SK-N-SH treated with all-trans-retinoic acid at 6 μM for 48 hours (cell line): Measurements from ENCODE around the gene WARS2.

ENCODE experiments used
- ATAC-seq: fragments of 200-7000 bp; cut with Tn5 transposase; 3 replicates; pipeline ENCODE4 v1.9.1; 2020; ENCODE audit warnings: mild to moderate bottlenecking, moderate library complexity
- ARNTL ChIP-seq: fragments of 450-650 bp; formaldehyde crosslinking; IDR thresholded peaks from 2 replicates; pipeline ENCODE4 v1.5.0; 2020; ENCODE audit warnings: low read depth, mild to moderate bottlenecking, moderate library complexity, borderline replicate concordance
- BACH2 ChIP-seq: fragments of 250-450 bp; sonication (Bioruptor Pico); IDR thresholded peaks from 2 replicates; pipeline ENCODE4 v1.9.0; 2021; ENCODE audit warnings: mild to moderate bottlenecking, borderline replicate concordance
- CREB5 ChIP-seq: fragments of 250-450 bp; sonication (Bioruptor Pico); IDR thresholded peaks from 2 replicates; pipeline ENCODE4 v1.5.1; 2020; ENCODE audit warnings: low read depth, mild to moderate bottlenecking, moderate library complexity
- CSDC2 ChIP-seq: fragments of 250-450 bp; sonication (Bioruptor Pico); IDR thresholded peaks from 2 replicates; pipeline ENCODE4 v1.5.0; 2020; ENCODE audit warnings: mild to moderate bottlenecking, moderate library complexity
- ESRRG ChIP-seq: fragments of 250-450 bp; sonication (Bioruptor Pico); IDR thresholded peaks from 2 replicates; pipeline ENCODE4 v1.6.1; 2021; ENCODE audit warnings: mild to moderate bottlenecking
- GLIS3 ChIP-seq: fragments of 250-450 bp; sonication (Bioruptor Pico); IDR thresholded peaks from 2 replicates; pipeline ENCODE4 v1.5.0; 2020; ENCODE audit warnings: mild to moderate bottlenecking, moderate library complexity
- ISL1 ChIP-seq: fragments of 250-450 bp; sonication (Bioruptor Pico); IDR thresholded peaks from 2 replicates; pipeline ENCODE4 v2.1.2; 2022; ENCODE audit warnings: mild to moderate bottlenecking, moderate library complexity
- OSR1 ChIP-seq: fragments of 250-450 bp; sonication (Bioruptor Pico); IDR thresholded peaks from 2 replicates; pipeline ENCODE4 v1.8.0; 2022; ENCODE audit warnings: moderate library complexity, mild to moderate bottlenecking, inconsistent platforms
- PATZ1 ChIP-seq: fragments of 250-450 bp; sonication (Bioruptor Pico); IDR thresholded peaks from 2 replicates; pipeline ENCODE4 v1.8.0; 2020; ENCODE audit warnings: mild to moderate bottlenecking, moderate library complexity, borderline replicate concordance
- POU6F1 ChIP-seq: fragments of 250-450 bp; sonication (Bioruptor Pico); IDR thresholded peaks from 2 replicates; pipeline ENCODE4 v1.8.0; 2021; ENCODE audit warnings: low read depth, mild to moderate bottlenecking, moderate library complexity, borderline replicate concordance
- PPARA ChIP-seq: fragments of 250-450 bp; sonication (Bioruptor Pico); IDR thresholded peaks from 2 replicates; pipeline ENCODE4 v1.5.0; 2020; ENCODE audit warnings: mild to moderate bottlenecking, borderline replicate concordance
- RARB ChIP-seq: fragments of 250-450 bp; sonication (Bioruptor Pico); IDR thresholded peaks from 2 replicates; pipeline ENCODE4 v1.8.0; 2021; ENCODE audit warnings: mild to moderate bottlenecking, moderate library complexity
- ZFP3 ChIP-seq: fragments of 250-450 bp; sonication (Bioruptor Pico); IDR thresholded peaks from 2 replicates; pipeline ENCODE4 v1.5.0; 2020; ENCODE audit warnings: mild to moderate bottlenecking, moderate library complexity
- ZFP30 ChIP-seq: fragments of 450-650 bp; formaldehyde crosslinking; IDR thresholded peaks from 2 replicates; pipeline ENCODE4 v1.5.0; 2022; ENCODE audit warnings: mild to moderate bottlenecking, moderate library complexity
- ZNF565 ChIP-seq: fragments of 450-650 bp; formaldehyde crosslinking; conservative IDR thresholded peaks from 2 replicates; pipeline ENCODE4 v1.5.0; 2020; ENCODE audit warnings: low read depth, mild to moderate bottlenecking, moderate library complexity
- ZNF70 ChIP-seq: fragments of 450-650 bp; formaldehyde crosslinking; IDR thresholded peaks from 2 replicates; pipeline ENCODE4 v1.5.0; 2020; ENCODE audit warnings: mild to moderate bottlenecking, moderate library complexity
- TF ChIP-seq, protein P1 (sequence below): fragments of 250-450 bp; sonication (Bioruptor Pico); IDR thresholded peaks from 2 replicates; pipeline ENCODE4 v1.5.0; 2020; ENCODE audit warnings: mild to moderate bottlenecking, moderate library complexity
- TF ChIP-seq, protein P2 (sequence below): fragments of 250-450 bp; sonication (Bioruptor Pico); IDR thresholded peaks from 2 replicates; pipeline ENCODE4 v1.5.1; 2021; ENCODE audit warnings: mild to moderate bottlenecking, moderate library complexity

Gene WARS2

GRCh38 chr1:119008483-119009311 lies 131.8 kb downstream of the WARS2 start:
- TF ChIP-seq ISL1 (CRISPR knock-in tag) (no peak), ZNF70 (no peak), ZFP3 (CRISPR knock-in tag) (no peak), BACH2 (CRISPR knock-in tag) (no peak), CREB5 (CRISPR knock-in tag) (no peak), PATZ1 (CRISPR knock-in tag) (no peak), ZFP30 (no peak), OSR1 (CRISPR knock-in tag) (no peak)
- TF ChIP-seq, protein P1, sequence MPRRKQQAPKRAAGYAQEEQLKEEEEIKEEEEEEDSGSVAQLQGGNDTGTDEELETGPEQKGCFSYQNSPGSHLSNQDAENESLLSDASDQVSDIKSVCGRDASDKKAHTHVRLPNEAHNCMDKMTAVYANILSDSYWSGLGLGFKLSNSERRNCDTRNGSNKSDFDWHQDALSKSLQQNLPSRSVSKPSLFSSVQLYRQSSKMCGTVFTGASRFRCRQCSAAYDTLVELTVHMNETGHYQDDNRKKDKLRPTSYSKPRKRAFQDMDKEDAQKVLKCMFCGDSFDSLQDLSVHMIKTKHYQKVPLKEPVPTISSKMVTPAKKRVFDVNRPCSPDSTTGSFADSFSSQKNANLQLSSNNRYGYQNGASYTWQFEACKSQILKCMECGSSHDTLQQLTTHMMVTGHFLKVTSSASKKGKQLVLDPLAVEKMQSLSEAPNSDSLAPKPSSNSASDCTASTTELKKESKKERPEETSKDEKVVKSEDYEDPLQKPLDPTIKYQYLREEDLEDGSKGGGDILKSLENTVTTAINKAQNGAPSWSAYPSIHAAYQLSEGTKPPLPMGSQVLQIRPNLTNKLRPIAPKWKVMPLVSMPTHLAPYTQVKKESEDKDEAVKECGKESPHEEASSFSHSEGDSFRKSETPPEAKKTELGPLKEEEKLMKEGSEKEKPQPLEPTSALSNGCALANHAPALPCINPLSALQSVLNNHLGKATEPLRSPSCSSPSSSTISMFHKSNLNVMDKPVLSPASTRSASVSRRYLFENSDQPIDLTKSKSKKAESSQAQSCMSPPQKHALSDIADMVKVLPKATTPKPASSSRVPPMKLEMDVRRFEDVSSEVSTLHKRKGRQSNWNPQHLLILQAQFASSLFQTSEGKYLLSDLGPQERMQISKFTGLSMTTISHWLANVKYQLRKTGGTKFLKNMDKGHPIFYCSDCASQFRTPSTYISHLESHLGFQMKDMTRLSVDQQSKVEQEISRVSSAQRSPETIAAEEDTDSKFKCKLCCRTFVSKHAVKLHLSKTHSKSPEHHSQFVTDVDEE (CRISPR knock-in tag), result no peak
- TF ChIP-seq, protein P2, sequence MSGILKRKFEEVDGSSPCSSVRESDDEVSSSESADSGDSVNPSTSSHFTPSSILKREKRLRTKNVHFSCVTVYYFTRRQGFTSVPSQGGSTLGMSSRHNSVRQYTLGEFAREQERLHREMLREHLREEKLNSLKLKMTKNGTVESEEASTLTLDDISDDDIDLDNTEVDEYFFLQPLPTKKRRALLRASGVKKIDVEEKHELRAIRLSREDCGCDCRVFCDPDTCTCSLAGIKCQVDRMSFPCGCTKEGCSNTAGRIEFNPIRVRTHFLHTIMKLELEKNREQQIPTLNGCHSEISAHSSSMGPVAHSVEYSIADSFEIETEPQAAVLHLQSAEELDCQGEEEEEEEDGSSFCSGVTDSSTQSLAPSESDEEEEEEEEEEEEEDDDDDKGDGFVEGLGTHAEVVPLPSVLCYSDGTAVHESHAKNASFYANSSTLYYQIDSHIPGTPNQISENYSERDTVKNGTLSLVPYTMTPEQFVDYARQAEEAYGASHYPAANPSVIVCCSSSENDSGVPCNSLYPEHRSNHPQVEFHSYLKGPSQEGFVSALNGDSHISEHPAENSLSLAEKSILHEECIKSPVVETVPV (CRISPR knock-in tag), result no peak
- peak; percentile 75 for ATAC-seq

DNA sequence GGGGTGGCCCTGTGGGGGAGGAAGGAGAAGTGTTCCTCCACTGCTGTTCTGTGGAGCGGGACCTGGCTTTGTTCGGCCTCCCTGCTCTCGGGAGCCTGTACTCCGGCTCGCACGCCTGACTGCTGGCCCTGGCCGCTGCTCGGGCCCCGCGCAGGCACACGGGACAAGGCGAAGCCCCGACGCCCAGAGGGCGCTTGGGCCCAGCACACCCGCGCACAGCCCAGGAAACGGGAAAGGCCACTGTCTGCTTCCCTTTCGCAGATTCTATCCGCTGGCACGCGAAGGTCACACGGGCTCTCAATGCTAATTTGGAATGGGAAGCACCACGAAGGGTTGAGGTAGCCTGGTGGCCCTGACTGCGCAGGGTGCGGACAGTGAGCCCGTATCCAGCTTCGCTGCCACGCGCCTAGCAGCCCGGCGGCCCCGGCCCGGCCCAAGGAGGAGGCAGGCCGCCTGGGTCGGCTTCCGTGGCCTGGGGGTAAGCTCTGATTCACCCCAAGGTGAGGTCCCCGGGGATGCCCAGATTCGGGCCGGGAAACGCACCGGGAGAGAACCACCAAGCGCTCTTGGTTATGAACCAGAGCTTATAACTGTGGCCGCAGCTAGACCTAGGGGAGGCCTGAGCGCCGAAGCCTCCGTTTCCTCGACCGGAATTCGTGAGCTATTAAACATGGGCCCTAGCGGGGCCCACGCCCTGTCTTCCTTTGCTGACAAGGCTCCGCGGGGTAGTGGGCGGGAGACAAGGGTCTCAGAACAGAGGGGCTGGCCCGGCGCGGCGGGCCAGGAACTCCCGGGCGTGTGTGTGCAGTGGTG lies 132.6 kb downstream of the WARS2 start:
- ATAC-seq, result peak; percentile 21
- TF ChIP-seq POU6F1 (CRISPR knock-in tag) (no peak), CSDC2 (CRISPR knock-in tag) (no peak), ESRRG (CRISPR knock-in tag) (no peak), PPARA (CRISPR knock-in tag) (no peak), ARNTL (CRISPR knock-in tag) (no peak), OSR1 (CRISPR knock-in tag) (no peak), ISL1 (CRISPR knock-in tag) (no peak), GLIS3 (CRISPR knock-in tag) (no peak), CREB5 (CRISPR knock-in tag) (no peak), BACH2 (CRISPR knock-in tag) (no peak), RARB (CRISPR knock-in tag) (no peak), PATZ1 (CRISPR knock-in tag) (no peak), ZNF565 (CRISPR knock-in tag) (no peak), ZFP3 (CRISPR knock-in tag) (no peak)
- TF ChIP-seq, protein P2 (CRISPR knock-in tag), result no peak
- TF ChIP-seq, protein P1 (CRISPR knock-in tag), result no peak
